Aortic smooth muscle cell (primary cell): ENCODE measurements around the gene IGLL1. TPM values are rescaled to one million over a fixed set of nuclear protein-coding genes. Genes with fewer than 3 reads are reported as not detected.

ENCODE experiments used
- total RNA-seq: library from RNA; depleted of rRNA; stranded (reverse); fragments of >200 nt; gene quantifications from 2 replicates; pipeline ENCODE4 v1.2.3, GENCODE V29; 2014

Gene IGLL1
- total RNA-seq = not detected in 2 replicates

DNA sequence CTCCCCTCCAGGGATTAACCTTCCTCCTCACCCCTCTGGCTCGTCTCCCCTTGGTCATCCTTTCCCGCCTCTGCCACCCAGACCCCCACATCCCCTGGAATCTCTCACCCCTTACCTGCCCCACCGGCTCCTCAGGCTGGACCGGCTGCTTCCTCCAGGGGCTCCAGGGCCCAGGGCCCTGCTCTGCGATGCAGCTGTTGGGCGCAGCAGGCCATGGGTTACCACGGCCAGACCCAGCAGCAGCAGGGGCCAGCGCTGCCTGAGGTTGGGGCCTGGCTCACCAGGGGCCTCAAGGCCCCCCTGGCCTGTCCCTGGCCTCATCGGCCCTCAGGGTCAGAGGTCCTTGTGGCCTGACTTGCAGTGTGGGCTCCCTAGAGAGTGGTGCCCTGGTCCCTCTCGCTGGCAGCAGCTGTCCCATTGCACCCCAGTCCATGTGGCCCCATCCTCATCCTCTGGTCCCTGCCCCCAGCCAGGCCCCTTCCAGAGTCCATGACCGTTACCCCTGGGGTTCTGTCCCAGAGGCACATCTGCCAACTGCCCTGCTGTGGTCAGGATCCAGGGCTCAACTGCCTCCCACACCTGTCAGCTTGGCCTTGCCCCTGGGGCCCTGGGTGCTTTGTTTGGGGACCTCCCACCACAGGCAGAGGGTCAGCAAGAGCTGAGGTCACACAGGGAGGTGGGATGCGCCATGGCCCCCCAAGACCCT lies at the start of gene IGLL1:
TSS of gene IGLL1 (minus strand) at position 421 of the 706 bp plus-strand sequence. CDS start at position 321, 100 bp downstream.

Other genes starting within 250 kb of the IGLL1 start
- gene DRICH1, start 52.0 kb upstream of the IGLL1 start, total RNA-seq = 0.31 TPM in 1 of 2 replicates, not detected in the other
- not detected in 2 replicates for gene RGL4, start 110.7 kb upstream of the IGLL1 start, total RNA-seq
- gene ZNF70, start 170.8 kb upstream of the IGLL1 start, total RNA-seq = 3.3 and 4.5 TPM in 2 replicates
- gene VPREB3, start 174.1 kb upstream of the IGLL1 start, total RNA-seq = not detected in 2 replicates
- 2.1 and 3.5 TPM in 2 replicates for gene C22orf15, start 182.7 kb upstream of the IGLL1 start, total RNA-seq
- gene CHCHD10, start 187.7 kb upstream of the IGLL1 start, total RNA-seq = 3.2 and 5.5 TPM in 2 replicates
- 4.6 and 5.2 TPM in 2 replicates for gene MMP11, start 192.6 kb upstream of the IGLL1 start, total RNA-seq
- gene SMARCB1, start 206.7 kb upstream of the IGLL1 start, total RNA-seq = 16.2 and 17.1 TPM in 2 replicates